A549 (cell line): ENCODE data around the gene MYO15A. TPM values are rescaled to one million over a fixed set of nuclear protein-coding genes. Genes with fewer than 3 reads are reported as not detected.
"Not testable (repeated sequence)": the region's sequence is repeated elsewhere in the genome, so short reads cannot be mapped to it uniquely, and the experiment has no call there.

Experiments used
- ATAC-seq, 2 experiments: fragments of 200-7000 bp in 1 of 2; fragments of >200 bp in 1 of 2; cut with Nextera tagmentation in 1 of 2; cut with Tn5 transposase in 1 of 2; 3 replicates each; pipeline versions ENCODE4 v1.8.0 to v1.9.1; 2018 to 2020; ENCODE audit warnings: mild to moderate bottlenecking in 1 of 2, moderate library complexity in 1 of 2
- CTCF ChIA-PET: fragments of 300-600 bp; sonication (Branson Sonifier 250); formaldehyde crosslinking; extraction: SDS; loops from one replicate; lab custom pipeline; 2021; ENCODE audit warnings: antibody characterized with exemption, inconsistent platforms; lab: Yijun Ruan, JAX
- POLR2A ChIA-PET: fragments of 350-600 bp; formaldehyde crosslinking; extraction: SDS; loops from one replicate; lab custom pipeline; 2021; ENCODE audit warnings: antibody characterized with exemption, inconsistent platforms; lab: Yijun Ruan, JAX
- DNase-seq, 2 experiments: peaks; one replicate each; pipeline versions ENCODE4 v3.0.0 to v3.0.0-alpha.2; 2011 to 2016; ENCODE audit warnings: low read depth in 1 of 2, low spot score in 1 of 2
- FAIRE-seq: peaks from 2 replicates; lab custom pipeline; 2011; peaks lifted over from hg19 to GRCh38; lab: Jason Lieb, UNC
- H3K27ac ChIP-seq, 2 experiments: fragments of >200 bp; sonication (Bioruptor Twin); formaldehyde crosslinking; 3 replicates each; pipeline ENCODE4 v1.5.1; 2016 to 2017
- H3K4me1 ChIP-seq: fragments of >200 bp; sonication (Bioruptor Twin); formaldehyde crosslinking; 3 replicates; pipeline ENCODE4 v1.6.1; 2016
- H3K4me2 ChIP-seq: fragments of >200 bp; sonication (Bioruptor Twin); formaldehyde crosslinking; 3 replicates; pipeline ENCODE4 v1.6.1; 2016
- H3K4me3 ChIP-seq: fragments of >200 bp; sonication (Bioruptor Twin); formaldehyde crosslinking; 3 replicates; pipeline ENCODE4 v1.5.1; 2016
- H3K9me3 ChIP-seq: fragments of >200 bp; sonication (Bioruptor Twin); formaldehyde crosslinking; 3 replicates; pipeline ENCODE4 v1.6.1; 2016
- ATOH8 ChIP-seq: fragments of 250-450 bp; sonication (Bioruptor Pico); IDR thresholded peaks from 2 replicates; pipeline ENCODE4 v1.5.0; 2020; ENCODE audit warnings: low read depth, mild to moderate bottlenecking, moderate library complexity
- CBX2 ChIP-seq: fragments of 200-600 bp; sonication (generic); IDR thresholded peaks from 2 replicates; pipeline ENCODE4 v1.6.1; 2016; ENCODE audit warnings: low read depth, mild to moderate bottlenecking, borderline replicate concordance
- CHD2 ChIP-seq: fragments of 150-350 bp; IDR thresholded peaks from 2 replicates; pipeline ENCODE4 v1.6.1; 2014; ENCODE audit warnings: low read length; ENCODE audit not compliant: partially characterized antibody
- CHD4 ChIP-seq: fragments of 200-600 bp; sonication (generic); IDR thresholded peaks from 2 replicates; pipeline ENCODE4 v1.6.1; 2016; ENCODE audit warnings: antibody characterized with exemption, mild to moderate bottlenecking, borderline replicate concordance
- EP300 ChIP-seq, 2 experiments: fragments of >200 bp; sonication (Bioruptor Twin); formaldehyde crosslinking; IDR thresholded peaks; 2 replicates in 1 of 2; 3 replicates in 1 of 2; pipeline ENCODE4 v1.6.1; 2016 to 2017
- FOSL2 ChIP-seq, 2 experiments: fragments of 450-650 bp in 1 of 2; fragments of >200 bp in 1 of 2; sonication (Bioruptor Twin) in 1 of 2; formaldehyde crosslinking; IDR thresholded peaks; 2 replicates each; pipeline versions ENCODE4 v1.5.0 to v1.6.1; 2016 to 2020; ENCODE audit warnings: mild to moderate bottlenecking in 1 of 2, moderate library complexity in 1 of 2
- FOXS1 ChIP-seq: fragments of 250-450 bp; sonication (Bioruptor Pico); IDR thresholded peaks from 2 replicates; pipeline ENCODE4 v1.5.0; 2020; ENCODE audit warnings: mild to moderate bottlenecking, moderate library complexity
- HEYL ChIP-seq: fragments of 250-450 bp; sonication (Bioruptor Pico); IDR thresholded peaks from 2 replicates; pipeline ENCODE4 v1.8.0; 2021; ENCODE audit warnings: mild to moderate bottlenecking, moderate library complexity
- MAFK ChIP-seq: fragments of 450-650 bp; IDR thresholded peaks from 2 replicates; pipeline ENCODE4 v1.6.1; 2014; ENCODE audit not compliant: partially characterized antibody
- MAZ ChIP-seq: fragments of 150-350 bp; IDR thresholded peaks from 2 replicates; pipeline ENCODE4 v1.6.1; 2014; ENCODE audit warnings: antibody characterized with exemption, low read depth, low read length, borderline replicate concordance
- NPAS2 ChIP-seq: fragments of 250-450 bp; sonication (Bioruptor Pico); IDR thresholded peaks from 2 replicates; pipeline ENCODE4 v1.8.0; 2022; ENCODE audit warnings: mild to moderate bottlenecking, moderate library complexity, borderline replicate concordance
- NR3C1 ChIP-seq: fragments of >200 bp; sonication (Bioruptor Twin); formaldehyde crosslinking; IDR thresholded peaks from 3 replicates; pipeline ENCODE4 v1.6.1; 2017
- PHF8 ChIP-seq: fragments of 200-600 bp; sonication (generic); IDR thresholded peaks from 2 replicates; pipeline ENCODE4 v1.6.1; 2016; ENCODE audit warnings: low read depth, mild to moderate bottlenecking, antibody characterized with exemption, moderate library complexity, borderline replicate concordance
- POLR2AphosphoS2 ChIP-seq: conservative IDR thresholded peaks from 2 replicates; pipeline ENCODE4 v1.6.1; 2012; ENCODE audit warnings: low read length, improper control_type of control experiment, inconsistent platforms
- RARB ChIP-seq: fragments of 250-450 bp; sonication (Bioruptor Pico); IDR thresholded peaks from 2 replicates; pipeline ENCODE4 v1.8.0; 2021; ENCODE audit warnings: mild to moderate bottlenecking, moderate library complexity
- RCOR1 ChIP-seq: fragments of 150-350 bp; IDR thresholded peaks from 2 replicates; pipeline ENCODE4 v1.6.1; 2014; ENCODE audit warnings: antibody characterized with exemption, low read length, low read depth
- RNF2 ChIP-seq: fragments of 200-600 bp; sonication (generic); IDR thresholded peaks from 2 replicates; pipeline ENCODE4 v1.6.1; 2016; ENCODE audit warnings: low read depth, mild to moderate bottlenecking, antibody characterized with exemption, moderate library complexity, borderline replicate concordance
- ZC3H11A ChIP-seq: fragments of 450-650 bp; IDR thresholded peaks from 2 replicates; pipeline ENCODE4 v1.6.1; 2014; ENCODE audit warnings: antibody characterized with exemption, mild to moderate bottlenecking
- ZFP36 ChIP-seq: fragments of 450-650 bp; IDR thresholded peaks from 2 replicates; pipeline ENCODE4 v1.6.1; 2014; ENCODE audit warnings: borderline replicate concordance; ENCODE audit not compliant: partially characterized antibody
- ZSCAN20 ChIP-seq: fragments of 250-450 bp; sonication (Bioruptor Pico); IDR thresholded peaks from 2 replicates; pipeline ENCODE4 v1.8.0; 2022; ENCODE audit warnings: mild to moderate bottlenecking, moderate library complexity
- WGBS: methylation state at CpG from one replicate; pipeline ENCODE4 v1.1.6; 2017; ENCODE audit errors: missing lambda C conversion rate; 5-methylcytosine and 5-hydroxymethylcytosine counted together
- polyA plus RNA-seq, 4 experiments: library from polyadenylated mRNA; depleted of rRNA in 3 of 4; stranded (reverse); fragments of >200 nt; fragmentation: RNase III in 1 of 4; extraction: RNeasy Plus Mini Kit Qiagen cat#74134 plus additional on column Dnase treatment in 1 of 4; gene quantifications; 2 replicates in 3 of 4; 3 replicates in 1 of 4; pipeline ENCODE4 v1.2.3, GENCODE V29; 2011 to 2017

The MYO15A gene
- polyA plus RNA-seq, 2 of the 4 experiments (the other 2 are of a cell fraction): 0.22 to 0.26 TPM

- Histone ChIP-seq H3K9me3 (no peaks in the 10 kb centered on the region), H3K4me3 (no peak overlapping the region), H3K4me1 (peaks cover 5% of the 10 kb centered on the region), H3K27ac (no peak overlapping the region), H3K4me2 (no peak overlapping the region)
- FAIRE-seq (no peak), DNase-seq (no peak), ATAC-seq (no peak)
- no peak for TF ChIP-seq FOXS1
- no peak for TF ChIP-seq EP300 (IDR thresholded peaks at IDR 0.05)
- no peak for TF ChIP-seq ZSCAN20 (CRISPR knock-in tag)
- no peak for TF ChIP-seq CHD2
- TF ChIP-seq MAZ: no peak
- no peak for TF ChIP-seq CBX2
- no peak for TF ChIP-seq ZFP36
- TF ChIP-seq NR3C1: no peak
- no peak for TF ChIP-seq HEYL (CRISPR knock-in tag)
- ChIA-PET CTCF (interaction anchor here (0.5 to 13.0 kb wide), 5 partner anchors 10 to 586 kb away, joined by 3 to 106 read pairs (median 3); no protein-coding TSS in a partner anchor), POLR2A (interaction anchor here (0.7 kb wide), 1 partner anchor 363 kb away, joined by 3 read pairs; no protein-coding TSS in a partner anchor)
- 93% methylated on average over 19 of the region's 19 CpGs for WGBS
Observed at GRCh38 chr17:18208092-18208491, 99.5 kb downstream of the MYO15A start.

GRCh38 chr17:18213666-18214270 is 105.2 kb downstream of the MYO15A start:
- WGBS: 71% methylated on average over 7 of the region's 7 CpGs
- POLR2A ChIA-PET: no interaction called here
- Histone ChIP-seq H3K4me1 (no peaks in the 10 kb centered on the region), H3K4me2 (no peak overlapping the region), H3K9me3 (no peaks in the 10 kb centered on the region), H3K27ac (no peak overlapping the region), H3K4me3 (no peak overlapping the region)
- CTCF ChIA-PET: no interaction called here
- TF ChIP-seq POLR2AphosphoS2 (no peak), CHD4 (no peak), RARB (CRISPR knock-in tag) (no peak), PHF8 (no peak), ZC3H11A (no peak), NPAS2 (CRISPR knock-in tag) (no peak), MAFK (no peak), RCOR1 (no peak), RNF2 (no peak), CHD2 (no peak), FOSL2 (IDR thresholded peaks at IDR 0.05) (no peak), FOSL2 (CRISPR knock-in tag; IDR thresholded peaks at IDR 0.05) (no peak), ATOH8 (CRISPR knock-in tag) (no peak)
- no peak for ATAC-seq
- no peak for FAIRE-seq
- DNase-seq: no peak

GRCh38 chr17:18216906-18217305 is 108.3 kb downstream of the MYO15A start:
- not testable (repeated sequence) for H3K27ac ChIP-seq, H3K4me3 ChIP-seq, ATAC-seq, H3K4me1 ChIP-seq, DNase-seq, H3K4me2 ChIP-seq, FAIRE-seq, H3K9me3 ChIP-seq
- 73% methylated on average over 11 of the region's 11 CpGs for WGBS
- POLR2A ChIA-PET: interaction anchor here (0.8 kb wide), 1 partner anchor 11 kb away, joined by 4 read pairs; no protein-coding TSS in a partner anchor
- CTCF ChIA-PET: interaction anchor here (0.6 to 7.1 kb wide), 20 partner anchors 10 to 146 kb away, joined by 3 to 106 read pairs (median 6); partner anchors contain the start of genes MIEF2 and SHMT1
